A673 (cell line): Measurements from ENCODE around the gene SAPCD1.

Source experiments
- CTCF ChIP-seq: fragments of 300-800, 200-600 bp; sonication (generic); conservative IDR thresholded peaks from 2 replicates; pipeline ENCODE4 v1.5.1; 2017; ENCODE audit warnings: low read depth, mild to moderate bottlenecking, antibody characterized with exemption, low read length, moderate library complexity, mixed read lengths
- EZH2 ChIP-seq: fragments of 200-600 bp; sonication (generic); IDR thresholded peaks from 2 replicates; pipeline ENCODE4 v1.6.1; 2017; ENCODE audit warnings: borderline replicate concordance, low read depth, mild to moderate bottlenecking, mixed read lengths, antibody characterized with exemption, low read length; ENCODE audit not compliant: poor library complexity, severe bottlenecking

DNA sequence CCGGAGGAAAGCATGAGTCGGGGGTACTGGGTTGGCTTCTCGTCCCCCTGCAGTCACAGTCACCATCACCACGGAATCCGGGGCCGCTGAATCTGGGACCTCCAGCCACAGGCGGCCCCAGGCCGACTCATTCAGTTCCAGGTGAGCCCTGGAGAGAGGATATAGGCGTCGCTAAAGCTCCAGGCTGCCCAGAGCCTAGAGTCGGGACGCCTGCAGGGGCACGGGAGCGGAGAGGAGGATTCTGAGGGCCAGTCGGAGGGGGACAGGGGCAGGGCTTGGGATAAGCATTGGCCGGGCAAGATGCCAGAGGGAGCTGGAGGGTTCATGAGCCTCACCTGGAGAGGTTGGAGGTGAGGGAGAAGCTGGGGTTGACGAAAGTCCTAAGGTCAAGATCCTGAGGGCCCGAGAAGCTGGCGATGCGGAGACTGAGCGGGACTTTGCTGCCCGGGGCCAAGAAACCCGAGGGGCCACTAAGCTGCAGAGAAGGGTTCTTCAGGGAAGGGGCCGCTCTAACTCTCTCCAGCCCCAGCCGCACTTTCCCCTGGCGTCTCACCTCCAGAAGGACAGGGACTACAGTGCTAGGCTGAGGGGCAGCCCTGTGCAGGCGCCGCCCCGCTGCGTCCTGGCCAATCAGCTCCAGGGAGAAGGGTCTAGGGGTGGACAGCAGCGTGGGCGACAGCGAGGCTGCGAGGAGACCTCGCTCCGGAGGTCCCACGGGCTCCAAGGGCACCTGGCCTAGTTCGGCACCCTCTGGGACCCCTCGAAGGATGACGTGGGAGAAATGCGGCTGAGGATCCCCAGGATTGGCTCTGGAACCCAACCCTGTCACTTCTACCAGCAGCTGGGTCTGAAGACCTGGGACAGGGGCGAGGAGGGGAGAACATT lies 3.7 kb downstream of the SAPCD1 start:
- TF ChIP-seq CTCF (no peak), EZH2 (no peak)
